HEK293 (cell line): ENCODE data around the gene PCBP3.

Source experiments
- CTCF ChIP-seq: fragments of 450-650 bp; formaldehyde crosslinking; IDR thresholded peaks from 2 replicates; pipeline ENCODE4 v1.5.1; 2016; ENCODE audit warnings: missing biosample characterization, missing genetic modification characterization
- ZBTB1 ChIP-seq: fragments of 450-650 bp; formaldehyde crosslinking; IDR thresholded peaks from 2 replicates; pipeline ENCODE4 v1.5.1; 2016; ENCODE audit warnings: missing biosample characterization, missing genetic modification characterization
- ZBTB11 ChIP-seq: fragments of 450-650 bp; formaldehyde crosslinking; conservative IDR thresholded peaks from 2 replicates; pipeline ENCODE4 v1.5.1; 2016; ENCODE audit warnings: low read depth, missing biosample characterization, missing genetic modification characterization
- ZNF114 ChIP-seq: fragments of 450-650 bp; formaldehyde crosslinking; IDR thresholded peaks from 2 replicates; pipeline ENCODE4 v1.5.0; 2017; ENCODE audit warnings: missing biosample characterization, missing genetic modification characterization
- ZNF138 ChIP-seq: fragments of 450-650 bp; formaldehyde crosslinking; IDR thresholded peaks from 2 replicates; pipeline ENCODE4 v1.5.1; 2016; ENCODE audit warnings: missing biosample characterization, missing genetic modification characterization, borderline replicate concordance
- ZNF169 ChIP-seq: fragments of 450-650 bp; formaldehyde crosslinking; IDR thresholded peaks from 2 replicates; pipeline ENCODE4 v1.5.1; 2016; ENCODE audit warnings: missing biosample characterization, missing genetic modification characterization

- TF ChIP-seq ZNF138 (tag by site-specific recombination) (no peak), ZNF169 (tag by site-specific recombination) (no peak), ZBTB1 (tag by site-specific recombination) (no peak), CTCF (tag by site-specific recombination) (no peak), ZBTB11 (tag by site-specific recombination) (no peak), ZNF114 (tag by site-specific recombination) (no peak)
Measured at GRCh38 chr21:45983981-45984551, 340.5 kb downstream of the PCBP3 start.
